NCI-H82 treated with DMSO at 0.1 percent for 48 hours (cell line): ENCODE data around the gene TEX55.
"Not testable (repeated sequence)": the region's sequence is repeated elsewhere in the genome, so short reads cannot be mapped to it uniquely, and the experiment has no call there.

Source experiments
- DNase-seq: peaks from one replicate; lab custom pipeline; 2025; ENCODE audit not compliant: unreplicated experiment; lab: John Stamatoyannopoulos, UW

Gene TEX55

GRCh38 chr3:119145500-119146167 is at the start of gene TEX55:
Gene TEX55 (plus strand): TSS chr3:119146165. CDS start chr3:119146190, 25 bp downstream.
- peak; percentile 61 for DNase-seq

GRCh38 chr3:119098003-119098402 is 48.0 kb upstream of the TEX55 start:
- DNase-seq: no peak

DNA sequence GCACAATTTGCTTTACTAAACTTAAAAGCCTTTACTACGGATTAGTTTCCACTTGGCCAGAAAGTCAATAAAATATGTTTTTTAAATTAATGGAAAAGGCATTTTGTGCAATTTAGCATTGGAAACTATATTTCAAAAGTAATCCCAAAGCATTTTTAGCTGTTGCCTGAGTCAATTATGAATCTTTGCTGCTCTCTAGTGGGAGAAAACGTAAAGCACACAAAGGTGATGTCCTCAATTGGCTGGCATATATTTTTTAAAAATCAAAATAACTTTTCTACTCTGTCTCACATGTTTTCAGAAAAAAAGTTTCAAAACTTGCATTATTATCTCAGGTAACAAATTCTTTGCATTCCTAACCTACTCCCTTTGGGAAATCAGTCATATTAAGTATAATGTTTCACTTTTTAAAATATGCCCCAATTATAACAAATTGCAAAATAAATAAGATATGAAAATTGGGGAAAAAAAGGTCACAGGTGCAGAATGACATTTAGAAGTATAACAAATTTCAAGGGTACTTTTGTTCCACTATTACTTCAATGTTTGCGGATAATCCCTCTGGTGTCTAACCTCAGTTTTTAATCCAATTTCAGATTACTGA is 47.2 kb upstream of the TEX55 start:
- peak; percentile 20 for DNase-seq

- DNase-seq: no peak
These were observed 46.2 kb upstream of the TEX55 start for GRCh38 chr3:119099785-119100184.

- DNase-seq: no peak
These were observed 41.9 kb upstream of the TEX55 start for GRCh38 chr3:119104031-119104430.

DNA sequence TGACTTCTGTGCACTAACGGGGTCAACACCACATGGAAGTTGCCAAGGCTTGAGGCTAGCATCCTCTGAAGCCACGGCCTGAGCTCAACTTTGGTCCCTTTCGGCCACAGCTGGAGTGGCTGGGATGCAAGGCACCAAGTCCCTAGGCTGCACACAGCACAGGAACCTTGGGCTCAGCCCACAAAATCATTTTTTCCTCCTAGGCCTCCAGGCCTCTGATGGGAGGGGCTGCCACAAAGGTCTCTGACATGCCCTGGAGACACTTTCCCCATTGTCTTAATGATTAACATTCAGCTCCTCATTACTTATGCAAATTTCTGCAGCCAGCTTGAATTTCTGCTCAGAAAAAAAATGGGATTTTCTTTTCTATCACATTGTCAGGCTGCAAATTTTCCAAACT is 27.6 kb upstream of the TEX55 start:
- DNase-seq: not testable (repeated sequence)

DNA sequence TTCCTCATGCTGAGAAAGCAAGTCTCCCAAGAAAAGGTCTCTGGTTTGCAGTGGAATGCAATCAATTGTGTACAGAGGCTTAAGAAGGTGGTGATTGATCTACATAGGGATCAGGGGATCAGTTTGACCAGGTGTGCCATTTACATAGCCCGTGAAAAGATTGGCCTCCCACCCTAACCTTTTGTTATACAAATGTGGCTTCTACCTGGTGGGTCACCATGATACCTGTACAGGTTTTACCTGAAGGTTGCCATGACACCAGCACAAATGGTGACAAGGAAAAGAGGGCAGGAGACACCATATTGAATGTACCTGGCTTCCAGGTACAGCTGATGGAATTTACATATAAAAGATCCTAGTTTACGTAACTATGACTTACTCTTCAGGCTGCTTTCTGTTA is 25.5 kb upstream of the TEX55 start:
- DNase-seq: no peak

DNA sequence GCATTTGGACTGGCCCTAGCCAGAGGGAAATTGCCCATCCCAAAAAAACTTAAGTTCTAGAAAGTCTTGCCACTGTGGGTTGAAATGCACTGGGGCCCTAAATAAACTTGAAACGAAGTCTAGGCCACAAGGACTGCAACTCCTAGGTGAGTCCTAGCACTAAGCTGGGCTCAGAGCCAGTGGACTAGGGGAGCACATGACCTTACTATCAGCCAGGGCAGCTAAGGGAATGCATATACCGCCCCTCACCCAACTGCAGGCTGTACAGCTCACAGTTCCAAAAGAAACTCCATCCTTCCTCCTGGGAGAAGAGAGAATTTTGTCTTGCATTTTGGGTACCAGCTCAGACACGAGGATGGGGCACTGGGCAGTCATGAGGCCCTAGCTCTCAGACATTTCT is 23.6 kb upstream of the TEX55 start:
- DNase-seq: no peak

- no peak for DNase-seq
These were observed 20.6 kb upstream of the TEX55 start for GRCh38 chr3:119125342-119125741.

- DNase-seq: peak; percentile 45
These were observed 20.0 kb upstream of the TEX55 start for GRCh38 chr3:119125742-119126504.

- DNase-seq: not testable (repeated sequence)
These were observed 15.7 kb upstream of the TEX55 start for GRCh38 chr3:119130291-119130690.

DNA sequence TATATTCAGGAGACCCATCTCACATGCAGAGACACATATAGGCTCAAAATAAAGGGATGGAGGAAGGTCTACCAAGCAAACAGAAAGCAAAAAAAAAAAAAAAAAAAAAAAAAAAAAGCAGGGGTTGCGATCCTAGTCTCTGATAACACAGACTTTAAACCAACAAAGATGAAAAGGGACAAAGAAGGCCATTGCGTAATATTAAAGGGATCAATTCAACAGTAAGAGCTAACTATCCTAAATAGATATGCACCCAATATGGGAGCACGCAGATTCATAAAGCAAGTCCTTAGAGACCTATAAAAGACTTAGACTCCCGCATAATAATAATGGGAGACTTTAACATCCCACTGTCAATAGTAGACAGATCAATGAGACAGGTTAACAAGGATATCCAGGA is 13.7 kb upstream of the TEX55 start:
- not testable (repeated sequence) for DNase-seq

DNA sequence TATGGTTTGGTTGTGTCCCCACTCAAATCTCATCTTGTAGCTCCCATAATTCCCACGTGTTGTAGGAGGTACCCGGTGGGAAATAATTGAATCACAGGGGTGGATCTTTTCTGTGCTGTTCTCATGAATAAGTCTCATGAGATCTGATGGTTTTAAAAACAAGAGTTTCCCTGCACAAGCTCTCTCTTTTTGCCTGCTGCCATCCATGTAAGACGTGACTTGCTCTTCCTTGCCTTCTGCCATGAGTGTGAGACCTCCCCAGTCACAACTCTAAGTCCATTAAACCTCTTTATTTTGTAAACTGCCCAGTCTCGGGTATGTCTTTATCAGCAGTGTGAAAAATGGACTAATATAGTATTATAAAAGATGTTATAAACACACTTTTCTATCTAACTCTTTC is 6.6 kb upstream of the TEX55 start:
- not testable (repeated sequence) for DNase-seq

DNA sequence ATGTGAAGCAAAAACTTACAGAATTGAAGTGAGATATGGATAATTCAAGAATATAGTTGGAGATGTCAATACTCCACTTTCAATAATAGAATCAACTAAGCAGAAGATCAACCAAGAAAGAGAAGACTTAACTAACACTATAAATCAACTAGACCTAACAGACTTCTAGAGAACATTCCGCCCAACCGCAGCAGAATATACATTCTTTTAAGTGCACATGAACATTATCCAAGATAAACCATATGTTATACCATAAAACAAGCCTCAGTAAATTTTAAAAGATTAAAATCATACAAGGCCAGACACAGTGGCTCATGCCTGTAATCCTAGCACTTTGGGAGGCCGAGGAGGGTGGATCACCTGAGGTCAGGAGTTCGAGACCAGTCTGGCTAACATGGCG is 5.5 kb upstream of the TEX55 start:
- DNase-seq: no peak

GRCh38 chr3:119145128-119145499 is 851 bp upstream of the TEX55 start:
- DNase-seq: no peak

GRCh38 chr3:119146578-119147375 is 812 bp downstream of the TEX55 start:
- no peak for DNase-seq

DNA sequence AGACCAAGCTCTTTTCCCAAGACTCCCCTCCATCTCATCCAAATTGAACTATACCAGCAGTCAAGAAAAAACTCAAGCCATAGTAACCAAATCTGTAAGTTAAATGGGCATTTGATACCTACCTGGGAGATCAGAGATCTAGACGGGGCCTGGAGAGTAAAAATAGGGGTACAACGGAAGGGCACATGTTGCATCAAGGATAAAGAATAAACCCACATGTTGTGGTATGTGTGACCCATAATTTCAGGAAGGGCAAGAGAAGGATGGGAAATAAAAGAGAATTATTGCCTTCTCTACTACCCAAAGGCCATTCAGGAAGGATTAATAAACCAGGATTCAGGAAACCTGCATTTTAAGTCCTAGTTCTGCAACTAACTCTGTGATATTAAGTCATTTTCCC is 1.5 kb downstream of the TEX55 start:
- no peak for DNase-seq

GRCh38 chr3:119148493-119149180 is 2.7 kb downstream of the TEX55 start:
- DNase-seq: no peak

DNA sequence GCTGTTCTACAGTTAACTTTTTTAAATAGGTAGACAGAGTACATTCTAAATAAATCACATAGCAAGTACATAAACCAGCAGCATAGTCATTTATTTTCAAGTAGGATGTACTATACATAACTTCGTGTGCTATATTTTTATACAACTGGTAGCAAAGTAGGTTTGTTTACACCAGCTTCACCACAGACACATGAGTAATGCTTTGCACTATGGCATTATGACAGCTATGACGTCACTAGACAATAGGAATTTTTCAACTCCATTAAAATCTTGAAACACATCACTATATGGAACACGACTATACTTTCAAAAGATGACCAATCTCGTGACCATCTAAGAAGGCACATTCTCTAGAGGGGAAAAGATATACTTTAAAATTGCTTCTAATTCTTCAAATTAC is 3.5 kb downstream of the TEX55 start:
- no peak for DNase-seq

GRCh38 chr3:119156868-119157267 is 10.9 kb downstream of the TEX55 start:
- no peak for DNase-seq

DNA sequence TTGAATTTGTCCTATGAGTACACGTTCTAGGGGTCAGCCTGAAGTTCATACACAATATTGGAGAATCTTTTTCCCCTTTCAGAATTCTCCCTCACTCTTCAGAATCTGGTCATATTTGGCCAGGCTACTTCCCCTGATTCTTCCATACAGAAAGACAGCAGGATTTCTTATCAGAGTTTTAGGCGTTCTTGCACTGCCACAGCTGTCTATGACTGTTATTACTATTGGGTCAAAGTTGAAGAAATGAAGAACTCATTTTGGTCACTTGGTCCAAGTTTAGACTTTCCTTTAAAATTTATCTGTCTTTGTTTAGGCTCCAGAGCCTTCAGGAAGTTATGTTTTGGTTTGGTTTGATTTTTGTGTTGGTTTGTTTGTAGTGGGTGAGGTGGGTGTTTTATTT is 12.0 kb downstream of the TEX55 start:
- no peak for DNase-seq
